Fibroblast of the aortic adventitia (primary cell): ENCODE results near the gene ICOSLG. TPM values are rescaled to one million over a fixed set of nuclear protein-coding genes. Genes with fewer than 3 reads are reported as not detected.
"Not testable (repeated sequence)": the region's sequence is repeated elsewhere in the genome, so short reads cannot be mapped to it uniquely, and the experiment has no call there.

ENCODE experiments used
- DNase-seq: peaks from one replicate; pipeline ENCODE4 v3.0.0-alpha.2; 2010; ENCODE audit warnings: low read depth
- H3K4me3 ChIP-seq: 2 replicates; pipeline ENCODE4 v1.5.1; 2011; ENCODE audit warnings: low read depth, mild to moderate bottlenecking, control low read depth, low read length, moderate library complexity
- small RNA-seq: library from RNA; depleted of rRNA; stranded (forward); fragments of <200 nt; gene quantifications from one replicate; pipeline ENCODE3, GENCODE V24; 2012
- total RNA-seq: library from RNA; depleted of rRNA; stranded (reverse); fragments of >200 nt; gene quantifications from 2 replicates; pipeline ENCODE4 v1.2.3, GENCODE V29; 2012; ENCODE audit warnings: low replicate concordance

The ICOSLG gene
- total RNA-seq, 1 donor: 0.09 TPM

DNA sequence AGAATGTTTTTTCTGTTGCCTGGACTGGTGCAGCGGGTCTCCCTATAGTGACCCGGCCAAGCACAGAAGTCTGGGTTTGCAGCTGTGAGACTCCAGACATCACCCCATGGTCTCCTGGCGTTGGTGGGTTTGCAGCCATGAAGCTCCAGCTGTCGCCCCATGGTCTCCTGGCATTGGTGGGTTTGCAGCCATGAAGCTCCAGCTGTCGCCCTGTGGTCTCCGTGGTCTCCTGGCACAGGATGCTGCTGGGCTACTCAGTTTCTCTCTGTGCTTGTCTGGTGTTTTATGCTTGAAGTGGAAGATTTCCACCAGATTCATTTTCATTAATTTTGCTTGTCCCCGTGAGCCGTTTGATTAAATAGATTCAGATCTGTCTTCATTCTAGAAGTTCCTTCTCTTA, 58.5 kb downstream of the ICOSLG start:
- DNase-seq, H3K4me3 ChIP-seq: not testable (repeated sequence)

DNA sequence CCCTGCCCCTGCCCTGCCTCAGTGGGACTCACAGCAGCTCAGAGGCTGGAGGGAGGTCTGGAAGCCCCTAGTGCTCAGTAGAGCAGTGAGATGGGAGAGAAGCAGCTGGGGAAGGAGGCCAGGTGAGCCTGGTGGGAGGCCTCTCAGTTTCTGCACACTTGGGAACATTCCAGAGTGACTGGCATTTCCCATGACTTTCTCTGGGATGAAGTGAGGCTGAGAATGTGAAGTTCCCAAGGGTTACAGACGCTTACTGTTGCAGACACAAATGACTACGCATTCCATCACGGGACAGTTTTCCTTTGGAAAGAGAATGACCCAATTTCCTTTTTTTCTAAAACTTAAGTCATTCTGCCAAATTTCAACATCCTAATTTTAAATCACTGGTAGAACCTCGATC, 59.2 kb downstream of the ICOSLG start:
- not testable (repeated sequence) for DNase-seq, H3K4me3 ChIP-seq

DNA sequence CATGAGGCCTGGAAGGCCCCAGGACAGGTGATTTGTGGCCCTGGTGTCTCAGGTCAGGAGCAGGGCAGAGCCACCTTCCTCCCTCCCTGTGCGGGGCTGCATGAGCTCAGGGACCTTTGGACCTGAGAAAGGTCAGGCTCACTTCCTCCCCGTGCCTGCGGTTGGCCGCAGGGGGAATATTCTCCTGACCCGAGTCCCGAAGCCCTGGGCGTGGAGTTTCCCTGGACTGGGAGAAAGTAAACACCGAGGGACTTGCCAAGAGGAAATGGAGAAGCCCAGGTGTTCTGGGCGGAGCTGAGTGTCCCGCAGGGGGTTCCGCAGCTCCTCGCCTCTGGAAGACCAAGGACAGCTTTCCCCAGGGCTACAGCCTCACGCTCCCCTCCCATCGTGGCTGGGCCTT, 64.6 kb downstream of the ICOSLG start:
- not testable (repeated sequence) for H3K4me3 ChIP-seq, DNase-seq

DNA sequence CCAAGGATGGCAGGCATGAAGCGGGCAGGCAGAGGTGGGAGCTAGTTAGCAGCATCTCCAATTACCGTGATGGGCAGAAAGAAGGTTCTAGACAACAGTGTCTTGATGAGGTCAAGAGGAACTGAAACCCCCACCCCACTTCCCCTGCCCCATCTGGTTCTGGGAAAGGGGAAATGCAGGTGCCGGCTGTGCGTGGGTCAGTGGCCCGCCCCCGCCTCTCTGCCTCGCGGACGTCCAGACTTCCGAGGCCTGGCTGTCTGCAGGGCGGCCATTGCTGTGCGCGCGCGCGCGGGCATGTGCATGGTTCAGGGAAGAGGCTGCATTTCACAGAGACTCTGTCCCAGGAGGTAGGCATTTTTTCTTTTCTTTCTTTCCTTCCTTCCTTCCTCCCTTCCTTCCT, 65.6 kb downstream of the ICOSLG start:
- not testable (repeated sequence) for DNase-seq, H3K4me3 ChIP-seq

Small RNA genes lying within 50 kb of the gene (small RNA-seq; reads per million reads assigned to genes)
- gene AP001059.3: not detected

Other genes with a start within 250 kb of the ICOSLG start
- 25.3 and 43.1 TPM in 2 replicates for gene TRAPPC10, start 228.6 kb downstream of the ICOSLG start, total RNA-seq
- gene PWP2, start 133.5 kb downstream of the ICOSLG start, total RNA-seq: 0.98 and 4.0 TPM in 2 replicates
- gene GATD3, start 107.3 kb downstream of the ICOSLG start, total RNA-seq: 11.1 and 28.3 TPM in 2 replicates
- not detected in 2 replicates for gene DNMT3L, start 21.0 kb upstream of the ICOSLG start, total RNA-seq
- not detected in 2 replicates for gene AIRE, start 44.9 kb upstream of the ICOSLG start, total RNA-seq
- 96.8 and 114 TPM in 2 replicates for gene PFKL, start 59.1 kb upstream of the ICOSLG start, total RNA-seq
- 9.4 and 17.7 TPM in 2 replicates for gene CFAP410, start 98.4 kb upstream of the ICOSLG start, total RNA-seq
- gene TRPM2, start 112.7 kb upstream of the ICOSLG start, total RNA-seq: 0.08 TPM in 1 of 2 replicates, not detected in the other
- gene LRRC3, start 214.6 kb upstream of the ICOSLG start, total RNA-seq: 0.16 and 0.45 TPM in 2 replicates